GM18951 (cell line): ENCODE data around the gene OR52K2.

ENCODE experiments used
- POLR2A ChIP-seq: IDR thresholded peaks from 4 replicates; pipeline ENCODE4 v1.6.1; 2011; ENCODE audit warnings: mild to moderate bottlenecking; ENCODE audit not compliant: insufficient read length, insufficient read depth; ENCODE audit errors: extremely low read depth
- in situ Hi-C: fragments of 300-500 bp; cut with MboI; formaldehyde crosslinking; loops from one replicate; pipeline ENCODE4 v1.12.0; 2022; ENCODE audit warnings: low sequenced_read_pairs, mixed read lengths, inconsistent platforms; ENCODE audit not compliant: unreplicated experiment

Gene OR52K2

DNA sequence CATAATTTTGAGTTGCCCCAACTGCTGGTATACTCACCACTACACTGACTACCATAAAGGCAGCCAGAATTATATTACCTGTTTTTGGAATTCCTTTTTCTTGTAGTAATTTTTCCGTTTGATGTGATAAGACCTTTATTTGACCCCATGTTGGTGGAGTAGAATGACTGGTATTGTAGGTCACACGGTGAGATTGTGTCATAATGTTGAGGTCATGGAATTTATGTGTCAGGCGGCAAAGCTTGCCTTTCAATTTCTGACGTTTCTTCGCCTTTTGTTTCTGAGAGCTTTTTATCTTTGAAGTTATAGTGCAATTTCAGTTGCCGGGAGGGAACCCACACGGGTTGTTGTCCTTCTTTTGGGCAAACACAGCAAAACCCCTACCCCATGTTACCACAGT lies 46.4 kb downstream of the OR52K2 start:
- in situ Hi-C loops: loop anchor here (10.0 kb wide), 1 partner anchor 301 kb away; no protein-coding TSS in a partner anchor
- no peak for TF ChIP-seq POLR2A

DNA sequence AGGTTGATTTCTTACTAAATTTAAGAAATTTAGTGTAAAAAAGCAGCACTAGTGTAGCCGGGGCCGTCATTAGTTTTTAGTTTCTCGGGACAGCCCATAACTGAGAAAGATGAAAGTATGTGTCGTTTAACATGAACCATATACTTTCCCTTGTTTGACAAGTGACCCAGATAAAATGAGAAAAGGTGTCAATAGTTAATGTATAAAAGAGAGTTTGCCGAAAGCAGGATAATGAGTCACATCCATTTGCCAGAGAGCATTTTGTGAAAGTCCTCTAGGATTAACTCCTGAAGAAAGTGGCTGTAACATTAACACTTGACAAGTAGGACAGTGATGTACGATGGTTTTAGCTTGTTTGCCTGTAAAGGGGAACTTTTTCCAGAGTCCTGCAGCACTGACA lies 46.9 kb downstream of the OR52K2 start:
- in situ Hi-C loops: loop anchor here (10.0 kb wide), 1 partner anchor 301 kb away; no protein-coding TSS in a partner anchor

GRCh38 chr11:4496557-4497248 lies 47.6 kb downstream of the OR52K2 start:
- in situ Hi-C loops: loop anchor here (10.0 kb wide), 1 partner anchor 302 kb away; no protein-coding TSS in a partner anchor
- no peak for TF ChIP-seq POLR2A

More for the DNA sequence above, 46.9 kb downstream of the OR52K2 start:
- no peak for TF ChIP-seq POLR2A
